HepG2 (cell line): ENCODE results near the gene MAML1. TPM values are rescaled to one million over a fixed set of nuclear protein-coding genes. Genes with fewer than 3 reads are reported as not detected.
A peak's percentile ranks its signal among the peaks of the same experiment; 100 is the strongest.

ENCODE experiments used
- AGO2 ChIP-seq: fragments of 200-400 bp; formaldehyde crosslinking; optimal IDR thresholded peaks from 2 replicates; pipeline ENCODE3; 2017; ENCODE audit warnings: mild to moderate bottlenecking, low read depth, low read length, moderate library complexity
- HDAC6 ChIP-seq: fragments of 200-600 bp; sonication (generic); IDR thresholded peaks from 2 replicates; pipeline ENCODE4 v1.7.0; 2017; ENCODE audit warnings: mild to moderate bottlenecking, antibody characterized with exemption, low read length, low read depth
- HNF4A ChIP-seq: sonication (generic); formaldehyde crosslinking; IDR thresholded peaks from 2 replicates; pipeline ENCODE4 v1.4.0; 2020; ENCODE audit warnings: missing genetic modification reagents
- HNRNPLL ChIP-seq: fragments of 200-400 bp; formaldehyde crosslinking; IDR thresholded peaks from 2 replicates; pipeline ENCODE4 v1.6.1; 2017; ENCODE audit warnings: mild to moderate bottlenecking, low read depth, low read length; ENCODE audit not compliant: poor library complexity, severe bottlenecking
- HOXA3 ChIP-seq: sonication (generic); formaldehyde crosslinking; IDR thresholded peaks from 2 replicates; pipeline ENCODE4 v1.5.0; 2020; ENCODE audit warnings: missing genetic modification reagents
- NFRKB ChIP-seq: fragments of 450-650 bp; IDR thresholded peaks from 2 replicates; pipeline ENCODE4 v1.6.1; 2017
- RBM22 ChIP-seq: fragments of 200-400 bp; formaldehyde crosslinking; optimal IDR thresholded peaks from 2 replicates; pipeline ENCODE3; 2017; ENCODE audit warnings: mild to moderate bottlenecking, low read length, moderate library complexity
- TMF1 ChIP-seq: sonication (generic); formaldehyde crosslinking; IDR thresholded peaks from 2 replicates; pipeline ENCODE4 v1.8.1; 2022; ENCODE audit warnings: low read depth, missing genetic modification reagents
- TOPORS ChIP-seq: sonication (generic); formaldehyde crosslinking; IDR thresholded peaks from 2 replicates; pipeline ENCODE4 v1.8.0; 2023; ENCODE audit warnings: mild to moderate bottlenecking, missing genetic modification reagents
- ZBTB20 ChIP-seq: sonication (generic); formaldehyde crosslinking; IDR thresholded peaks from 2 replicates; pipeline ENCODE4 v1.8.1; 2023; ENCODE audit warnings: missing genetic modification reagents, low read depth, mild to moderate bottlenecking, borderline replicate concordance
- ZNF121 ChIP-seq: sonication (generic); formaldehyde crosslinking; IDR thresholded peaks from 2 replicates; pipeline ENCODE4 v1.5.0; 2020; ENCODE audit warnings: mild to moderate bottlenecking, missing genetic modification reagents
- ZNF282 ChIP-seq: fragments of 450-650 bp; IDR thresholded peaks from 2 replicates; pipeline ENCODE4 v1.6.1; 2018; ENCODE audit not compliant: partially characterized antibody
- ZNF598 ChIP-seq: sonication (generic); formaldehyde crosslinking; IDR thresholded peaks from 2 replicates; pipeline ENCODE4 v1.5.1; 2020; ENCODE audit warnings: mild to moderate bottlenecking, missing genetic modification reagents, borderline replicate concordance
- ZNF605 ChIP-seq: sonication (generic); formaldehyde crosslinking; IDR thresholded peaks from 2 replicates; pipeline ENCODE4 v1.8.0; 2022; ENCODE audit warnings: mild to moderate bottlenecking, missing genetic modification reagents
- ZNF629 ChIP-seq: sonication (generic); formaldehyde crosslinking; conservative IDR thresholded peaks from 2 replicates; pipeline ENCODE4 v1.5.0; 2020; ENCODE audit warnings: missing genetic modification reagents
- polyA plus RNA-seq, 8 experiments: library from polyadenylated mRNA; depleted of rRNA in 3 of 8; stranded (reverse) in 7 of 8; unstranded in 1 of 8; fragments of >200 nt; fragmentation: Illumina TruSeq in 4 of 8; extraction: Trizol in 4 of 8; gene quantifications; 2 replicates each; pipeline versions ENCODE4 v1.2.1 to v1.2.3, GENCODE V29; 2011 to 2016; ENCODE audit warnings: low read depth in 4 of 8, missing spikeins in 1 of 8, mixed read lengths in 1 of 8; ENCODE audit not compliant: insufficient read depth in 1 of 8
- total RNA-seq, 5 experiments: library from RNA; depleted of rRNA; stranded (reverse); fragments of >200 nt; fragmentation: Illumina TruSeq; extraction: Trizol; gene quantifications; 2 replicates each; pipeline ENCODE4 v1.2.3, GENCODE V29; 2016; ENCODE audit warnings: low read depth in 1 of 5
- TF ChIP-seq, protein P1 (sequence below): sonication (generic); formaldehyde crosslinking; IDR thresholded peaks from 2 replicates; pipeline ENCODE4 v1.5.1; 2020; ENCODE audit warnings: missing genetic modification reagents, mild to moderate bottlenecking, borderline replicate concordance
- TF ChIP-seq, protein P2 (sequence below): sonication (generic); formaldehyde crosslinking; IDR thresholded peaks from 2 replicates; pipeline ENCODE4 v1.5.0; 2020; ENCODE audit warnings: mild to moderate bottlenecking, missing genetic modification reagents, borderline replicate concordance
- TF ChIP-seq, protein P3 (sequence below): sonication (generic); formaldehyde crosslinking; IDR thresholded peaks from 2 replicates; pipeline ENCODE4 v1.5.0; 2020; ENCODE audit warnings: mild to moderate bottlenecking, missing genetic modification reagents, borderline replicate concordance
- TF ChIP-seq, protein P4 (sequence below): IDR thresholded peaks from 2 replicates; pipeline ENCODE4 v1.6.1; 2016; ENCODE audit warnings: missing compliant biosample characterization, missing genetic modification reagents, borderline replicate concordance

MAML1 gene
- total and polyA plus RNA-seq, 2 of the 13 experiments (the other 11 are each of a cell fraction or from before 2014, with no cell fraction given): 10.0 to 10.8 TPM

DNA sequence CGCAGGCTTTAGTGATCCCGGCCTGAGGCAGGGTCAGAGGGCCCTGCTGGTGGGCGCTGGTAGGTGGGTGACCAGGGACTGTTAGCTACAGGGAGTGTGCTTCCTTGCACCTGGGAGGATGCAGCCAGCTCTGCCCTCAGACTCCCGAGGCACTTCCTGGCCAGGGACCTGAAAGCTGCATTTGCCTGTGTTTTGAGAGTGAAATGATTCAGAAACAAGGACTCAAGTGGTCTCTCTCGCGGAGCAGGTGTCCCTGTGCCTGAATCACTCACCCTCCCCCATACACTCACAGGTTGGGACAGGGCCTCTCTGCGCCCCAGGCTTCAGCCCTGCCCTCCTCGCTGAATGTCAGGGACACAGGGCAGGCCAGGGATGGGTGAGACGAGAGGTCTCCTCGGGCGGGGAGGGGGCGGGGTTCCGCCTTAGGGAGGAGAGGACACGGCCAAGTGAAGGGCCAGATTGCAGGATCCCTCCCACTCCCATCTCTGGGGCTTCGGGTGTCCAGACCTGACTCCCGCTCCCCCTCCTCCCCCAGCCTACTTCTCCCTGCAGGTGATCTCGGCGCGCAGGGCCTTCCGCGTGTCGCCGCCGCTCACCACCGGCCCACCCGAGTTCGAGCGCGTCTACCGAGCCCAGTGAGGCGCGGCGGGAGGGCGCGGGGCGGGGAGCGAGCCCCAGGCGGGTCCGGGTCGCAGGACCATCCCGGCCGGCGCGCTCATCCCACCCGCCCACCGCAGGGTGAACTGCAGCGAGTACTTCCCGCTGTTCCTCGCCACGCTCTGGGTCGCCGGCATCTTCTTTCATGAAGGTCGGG, 62.6 kb downstream of the MAML1 start (continued):
- TF ChIP-seq, protein P1, sequence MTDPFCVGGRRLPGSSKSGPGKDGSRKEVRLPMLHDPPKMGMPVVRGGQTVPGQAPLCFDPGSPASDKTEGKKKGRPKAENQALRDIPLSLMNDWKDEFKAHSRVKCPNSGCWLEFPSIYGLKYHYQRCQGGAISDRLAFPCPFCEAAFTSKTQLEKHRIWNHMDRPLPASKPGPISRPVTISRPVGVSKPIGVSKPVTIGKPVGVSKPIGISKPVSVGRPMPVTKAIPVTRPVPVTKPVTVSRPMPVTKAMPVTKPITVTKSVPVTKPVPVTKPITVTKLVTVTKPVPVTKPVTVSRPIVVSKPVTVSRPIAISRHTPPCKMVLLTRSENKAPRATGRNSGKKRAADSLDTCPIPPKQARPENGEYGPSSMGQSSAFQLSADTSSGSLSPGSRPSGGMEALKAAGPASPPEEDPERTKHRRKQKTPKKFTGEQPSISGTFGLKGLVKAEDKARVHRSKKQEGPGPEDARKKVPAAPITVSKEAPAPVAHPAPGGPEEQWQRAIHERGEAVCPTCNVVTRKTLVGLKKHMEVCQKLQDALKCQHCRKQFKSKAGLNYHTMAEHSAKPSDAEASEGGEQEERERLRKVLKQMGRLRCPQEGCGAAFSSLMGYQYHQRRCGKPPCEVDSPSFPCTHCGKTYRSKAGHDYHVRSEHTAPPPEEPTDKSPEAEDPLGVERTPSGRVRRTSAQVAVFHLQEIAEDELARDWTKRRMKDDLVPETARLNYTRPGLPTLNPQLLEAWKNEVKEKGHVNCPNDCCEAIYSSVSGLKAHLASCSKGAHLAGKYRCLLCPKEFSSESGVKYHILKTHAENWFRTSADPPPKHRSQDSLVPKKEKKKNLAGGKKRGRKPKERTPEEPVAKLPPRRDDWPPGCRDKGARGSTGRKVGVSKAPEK (CRISPR knock-in tag): no peak
- TF ChIP-seq ZNF605 (CRISPR knock-in tag) (no peak), TMF1 (CRISPR knock-in tag) (no peak), ZNF282 (no peak), NFRKB (no peak), ZNF629 (no peak), TOPORS (CRISPR knock-in tag) (peak; percentile 33; the same call in 1 of the 2 replicates), ZNF121 (CRISPR knock-in tag) (peak; percentile 67; the same call in 1 of the 2 replicates), HNF4A (CRISPR knock-in tag) (no peak), HOXA3 (CRISPR knock-in tag) (no peak), RBM22 (no peak), HNRNPLL (no peak), ZNF598 (CRISPR knock-in tag) (0 out of 2 replicates have a peak, but pooled peaks have one; percentile 57), ZBTB20 (no peak), HDAC6 (no peak), AGO2 (peak; percentile 63)
- TF ChIP-seq, protein P2, sequence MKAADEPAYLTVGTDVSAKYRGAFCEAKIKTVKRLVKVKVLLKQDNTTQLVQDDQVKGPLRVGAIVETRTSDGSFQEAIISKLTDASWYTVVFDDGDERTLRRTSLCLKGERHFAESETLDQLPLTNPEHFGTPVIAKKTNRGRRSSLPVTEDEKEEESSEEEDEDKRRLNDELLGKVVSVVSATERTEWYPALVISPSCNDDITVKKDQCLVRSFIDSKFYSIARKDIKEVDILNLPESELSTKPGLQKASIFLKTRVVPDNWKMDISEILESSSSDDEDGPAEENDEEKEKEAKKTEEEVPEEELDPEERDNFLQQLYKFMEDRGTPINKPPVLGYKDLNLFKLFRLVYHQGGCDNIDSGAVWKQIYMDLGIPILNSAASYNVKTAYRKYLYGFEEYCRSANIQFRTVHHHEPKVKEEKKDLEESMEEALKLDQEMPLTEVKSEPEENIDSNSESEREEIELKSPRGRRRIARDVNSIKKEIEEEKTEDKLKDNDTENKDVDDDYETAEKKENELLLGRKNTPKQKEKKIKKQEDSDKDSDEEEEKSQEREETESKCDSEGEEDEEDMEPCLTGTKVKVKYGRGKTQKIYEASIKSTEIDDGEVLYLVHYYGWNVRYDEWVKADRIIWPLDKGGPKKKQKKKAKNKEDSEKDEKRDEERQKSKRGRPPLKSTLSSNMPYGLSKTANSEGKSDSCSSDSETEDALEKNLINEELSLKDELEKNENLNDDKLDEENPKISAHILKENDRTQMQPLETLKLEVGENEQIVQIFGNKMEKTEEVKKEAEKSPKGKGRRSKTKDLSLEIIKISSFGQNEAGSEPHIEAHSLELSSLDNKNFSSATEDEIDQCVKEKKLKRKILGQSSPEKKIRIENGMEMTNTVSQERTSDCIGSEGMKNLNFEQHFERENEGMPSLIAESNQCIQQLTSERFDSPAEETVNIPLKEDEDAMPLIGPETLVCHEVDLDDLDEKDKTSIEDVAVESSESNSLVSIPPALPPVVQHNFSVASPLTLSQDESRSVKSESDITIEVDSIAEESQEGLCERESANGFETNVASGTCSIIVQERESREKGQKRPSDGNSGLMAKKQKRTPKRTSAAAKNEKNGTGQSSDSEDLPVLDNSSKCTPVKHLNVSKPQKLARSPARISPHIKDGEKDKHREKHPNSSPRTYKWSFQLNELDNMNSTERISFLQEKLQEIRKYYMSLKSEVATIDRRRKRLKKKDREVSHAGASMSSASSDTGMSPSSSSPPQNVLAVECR (CRISPR knock-in tag): no peak
- TF ChIP-seq, protein P3, sequence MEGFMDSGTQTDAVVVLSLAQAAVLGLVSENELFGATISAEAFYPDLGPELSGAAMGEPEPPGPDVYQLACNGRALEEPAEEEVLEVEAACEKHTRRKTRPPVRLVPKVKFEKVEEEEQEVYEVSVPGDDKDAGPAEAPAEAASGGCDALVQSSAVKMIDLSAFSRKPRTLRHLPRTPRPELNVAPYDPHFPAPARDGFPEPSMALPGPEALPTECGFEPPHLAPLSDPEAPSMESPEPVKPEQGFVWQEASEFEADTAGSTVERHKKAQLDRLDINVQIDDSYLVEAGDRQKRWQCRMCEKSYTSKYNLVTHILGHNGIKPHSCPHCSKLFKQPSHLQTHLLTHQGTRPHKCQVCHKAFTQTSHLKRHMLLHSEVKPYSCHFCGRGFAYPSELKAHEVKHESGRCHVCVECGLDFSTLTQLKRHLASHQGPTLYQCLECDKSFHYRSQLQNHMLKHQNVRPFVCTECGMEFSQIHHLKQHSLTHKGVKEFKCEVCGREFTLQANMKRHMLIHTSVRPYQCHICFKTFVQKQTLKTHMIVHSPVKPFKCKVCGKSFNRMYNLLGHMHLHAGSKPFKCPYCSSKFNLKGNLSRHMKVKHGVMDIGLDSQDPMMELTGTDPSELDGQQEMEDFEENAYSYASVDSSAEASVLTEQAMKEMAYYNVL (CRISPR knock-in tag): no peak
- TF ChIP-seq, protein P4, sequence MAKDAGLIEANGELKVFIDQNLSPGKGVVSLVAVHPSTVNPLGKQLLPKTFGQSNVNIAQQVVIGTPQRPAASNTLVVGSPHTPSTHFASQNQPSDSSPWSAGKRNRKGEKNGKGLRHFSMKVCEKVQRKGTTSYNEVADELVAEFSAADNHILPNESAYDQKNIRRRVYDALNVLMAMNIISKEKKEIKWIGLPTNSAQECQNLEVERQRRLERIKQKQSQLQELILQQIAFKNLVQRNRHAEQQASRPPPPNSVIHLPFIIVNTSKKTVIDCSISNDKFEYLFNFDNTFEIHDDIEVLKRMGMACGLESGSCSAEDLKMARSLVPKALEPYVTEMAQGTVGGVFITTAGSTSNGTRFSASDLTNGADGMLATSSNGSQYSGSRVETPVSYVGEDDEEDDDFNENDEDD (CRISPR knock-in tag): no peak
